Measurements from ENCODE around the gene CUBN.

CUBN gene

DNA sequence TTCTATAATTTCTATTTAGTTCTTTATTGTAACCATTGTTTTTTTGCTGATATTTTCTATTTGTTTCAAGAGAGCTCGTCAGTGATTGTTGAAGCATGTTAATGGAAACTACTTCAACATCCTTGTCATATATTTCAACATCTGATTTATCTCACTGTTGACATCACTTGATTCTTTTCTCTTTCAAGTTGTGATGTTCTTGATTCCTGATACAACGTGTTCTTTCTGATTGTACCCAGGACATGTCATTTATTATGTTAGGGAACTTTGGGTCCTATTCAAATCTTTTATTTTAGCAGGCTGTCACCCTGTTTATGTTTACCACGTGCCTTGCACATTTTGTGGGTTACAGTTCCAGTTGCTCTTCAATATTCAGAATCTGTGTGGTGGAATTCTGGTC, 232.6 kb downstream of the CUBN start:
- no peaks in the 10 kb centered on the region for H3K27me3 ChIP-seq (ENCODE audit: insufficient read depth, low read length)
- H3K4me3 ChIP-seq (ENCODE audit: low read length): no peak overlapping the region

DNA sequence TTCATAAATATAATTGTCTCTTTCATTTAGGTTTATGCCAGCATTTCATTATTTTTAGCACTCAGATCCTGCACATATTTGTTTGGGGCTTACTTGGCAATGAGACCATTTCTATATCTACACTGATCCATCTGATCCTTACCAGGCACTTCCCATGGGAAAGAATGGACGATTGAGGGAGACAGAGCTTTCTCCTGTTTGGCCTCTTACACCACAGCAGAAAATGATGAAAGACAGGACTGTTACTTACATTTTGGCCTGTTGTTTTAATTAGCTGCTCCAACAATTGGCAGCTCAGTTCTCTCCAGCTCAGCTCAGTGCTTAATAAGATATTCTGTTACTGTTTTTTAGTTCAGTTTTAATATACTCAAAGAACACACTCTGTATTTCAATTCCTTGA, 234.8 kb downstream of the CUBN start:
- H3K4me3 ChIP-seq (ENCODE audit: low read length): no peak overlapping the region
- no peaks in the 10 kb centered on the region for H3K4me1 ChIP-seq (ENCODE audit: insufficient read depth, low read length)
- H3K36me3 ChIP-seq (ENCODE audit: insufficient read depth, low read length): no peaks in the 10 kb centered on the region
- H3K27me3 ChIP-seq (ENCODE audit: insufficient read depth, low read length): no peaks in the 10 kb centered on the region
- H3K9me3 ChIP-seq (ENCODE audit: low read length): no peaks in the 10 kb centered on the region
- no peak overlapping the region for H2AFZ ChIP-seq (ENCODE audit: low read depth, low read length)

More for the DNA sequence above, 232.6 kb downstream of the CUBN start:
- no peaks in the 10 kb centered on the region for H3K4me1 ChIP-seq (ENCODE audit: insufficient read depth, low read length)
- no peaks in the 10 kb centered on the region for H3K9me3 ChIP-seq (ENCODE audit: low read length)
- no peak overlapping the region for H2AFZ ChIP-seq (ENCODE audit: low read depth, low read length)
- H3K36me3 ChIP-seq (ENCODE audit: insufficient read depth, low read length): no peaks in the 10 kb centered on the region

DNA sequence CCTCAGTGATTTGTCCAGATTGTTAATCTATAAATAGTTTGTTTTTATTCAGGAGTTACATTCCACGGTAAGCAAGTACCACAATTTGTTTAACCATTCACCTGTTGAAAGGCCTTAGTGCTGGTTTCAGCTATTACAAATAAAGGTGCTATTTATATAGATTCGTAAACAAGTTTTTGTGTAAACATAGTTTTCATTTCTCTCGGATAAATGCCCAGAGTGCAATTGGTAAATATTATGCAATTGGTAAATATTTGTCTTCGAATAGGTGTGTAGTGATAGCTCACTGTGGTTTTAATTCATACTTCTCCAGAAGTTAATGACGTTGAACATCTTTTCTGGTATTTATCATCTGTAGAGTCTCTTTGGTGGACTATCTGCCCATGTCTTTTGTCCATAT, 235.9 kb downstream of the CUBN start:
- no peak overlapping the region for H2AFZ ChIP-seq (ENCODE audit: low read depth, low read length)
- no peaks in the 10 kb centered on the region for H3K9me3 ChIP-seq (ENCODE audit: low read length)
- no peaks in the 10 kb centered on the region for H3K36me3 ChIP-seq (ENCODE audit: insufficient read depth, low read length)
- H3K4me3 ChIP-seq (ENCODE audit: low read length): no peak overlapping the region
- H3K27me3 ChIP-seq (ENCODE audit: insufficient read depth, low read length): no peaks in the 10 kb centered on the region
- no peaks in the 10 kb centered on the region for H3K4me1 ChIP-seq (ENCODE audit: insufficient read depth, low read length)

- H3K4me1 ChIP-seq (ENCODE audit: insufficient read depth, low read length): no peaks in the 10 kb centered on the region
- H3K4me3 ChIP-seq (ENCODE audit: low read length): no peak overlapping the region
- H3K27me3 ChIP-seq (ENCODE audit: insufficient read depth, low read length): no peaks in the 10 kb centered on the region
- H3K36me3 ChIP-seq (ENCODE audit: insufficient read depth, low read length): no peaks in the 10 kb centered on the region
- H3K9me3 ChIP-seq (ENCODE audit: low read length): no peaks in the 10 kb centered on the region
- H2AFZ ChIP-seq (ENCODE audit: low read depth, low read length): no peak overlapping the region
These were observed 238.0 kb downstream of the CUBN start for GRCh38 chr10:16891375-16892313.

GRCh38 chr10:16890691-16891090, 238.9 kb downstream of the CUBN start:
- H3K4me1 ChIP-seq (ENCODE audit: insufficient read depth, low read length): no peaks in the 10 kb centered on the region
- H3K36me3 ChIP-seq (ENCODE audit: insufficient read depth, low read length): no peaks in the 10 kb centered on the region
- no peaks in the 10 kb centered on the region for H3K9me3 ChIP-seq (ENCODE audit: low read length)
- H2AFZ ChIP-seq (ENCODE audit: low read depth, low read length): no peak overlapping the region
- H3K27me3 ChIP-seq (ENCODE audit: insufficient read depth, low read length): no peaks in the 10 kb centered on the region
- no peak overlapping the region for H3K4me3 ChIP-seq (ENCODE audit: low read length)

DNA sequence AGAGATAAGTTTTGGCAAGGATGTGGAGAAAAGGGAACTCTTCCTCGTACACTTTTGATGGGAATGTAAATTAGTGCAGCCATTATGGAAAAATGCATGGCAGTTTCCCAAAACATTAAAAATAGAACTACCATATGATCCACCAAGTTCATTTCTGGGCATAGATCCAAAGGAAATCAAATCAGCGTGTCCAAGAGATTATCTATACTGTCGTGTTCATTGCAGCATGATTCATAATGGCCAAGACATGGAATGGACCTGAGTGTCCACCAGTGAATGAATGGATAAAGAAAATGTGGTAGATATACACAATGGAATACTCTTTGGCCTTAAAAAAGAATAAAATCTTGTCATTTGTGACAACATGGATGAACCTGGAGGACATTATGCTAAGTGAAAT, 242.0 kb downstream of the CUBN start:
- Histone ChIP-seq H3K4me3 (ENCODE audit: low read length) (no peak overlapping the region), H3K9me3 (ENCODE audit: low read length) (no peaks in the 10 kb centered on the region), H3K27me3 (ENCODE audit: insufficient read depth, low read length) (no peaks in the 10 kb centered on the region), H3K4me1 (ENCODE audit: insufficient read depth, low read length) (peaks cover 9% of the 10 kb centered on the region), H3K36me3 (ENCODE audit: insufficient read depth, low read length) (no peaks in the 10 kb centered on the region), H2AFZ (ENCODE audit: low read depth, low read length) (no peak overlapping the region)

GRCh38 chr10:16886031-16886430, 243.6 kb downstream of the CUBN start:
- no peak overlapping the region for H2AFZ ChIP-seq (ENCODE audit: low read depth, low read length)
- H3K4me1 ChIP-seq (ENCODE audit: insufficient read depth, low read length): peaks cover 9% of the 10 kb centered on the region
- H3K36me3 ChIP-seq (ENCODE audit: insufficient read depth, low read length): no peaks in the 10 kb centered on the region
- no peaks in the 10 kb centered on the region for H3K9me3 ChIP-seq (ENCODE audit: low read length)
- no peak overlapping the region for H3K4me3 ChIP-seq (ENCODE audit: low read length)
- H3K27me3 ChIP-seq (ENCODE audit: insufficient read depth, low read length): no peaks in the 10 kb centered on the region

DNA sequence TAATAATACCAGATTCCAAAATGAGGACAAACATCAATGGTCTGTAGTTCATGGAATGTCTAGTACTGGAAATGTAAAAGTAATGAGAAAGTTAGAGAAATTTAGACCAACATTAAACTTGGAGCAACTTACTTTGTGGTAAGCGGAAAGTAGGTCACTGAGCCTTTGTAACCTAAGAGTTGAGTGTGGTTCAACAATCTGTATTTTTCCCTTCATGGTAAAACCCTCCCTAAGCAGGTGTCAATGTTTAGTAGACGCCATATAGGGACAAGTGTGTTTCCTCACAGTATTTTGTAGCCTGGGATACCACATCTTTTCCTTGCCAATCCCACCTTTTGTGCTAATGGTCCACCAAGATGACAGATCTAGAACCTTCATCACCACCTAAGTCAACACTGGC, 245.1 kb downstream of the CUBN start:
- H3K4me3 ChIP-seq (ENCODE audit: low read length): no peak overlapping the region
- no peaks in the 10 kb centered on the region for H3K27me3 ChIP-seq (ENCODE audit: insufficient read depth, low read length)
- H2AFZ ChIP-seq (ENCODE audit: low read depth, low read length): no peak overlapping the region
- no peaks in the 10 kb centered on the region for H3K36me3 ChIP-seq (ENCODE audit: insufficient read depth, low read length)
- H3K9me3 ChIP-seq (ENCODE audit: low read length): no peaks in the 10 kb centered on the region
- peaks cover 9% of the 10 kb centered on the region for H3K4me1 ChIP-seq (ENCODE audit: insufficient read depth, low read length)

GRCh38 chr10:16883084-16883483, 246.5 kb downstream of the CUBN start:
- Histone ChIP-seq H3K4me3 (ENCODE audit: low read length) (no peak overlapping the region), H2AFZ (ENCODE audit: low read depth, low read length) (no peak overlapping the region), H3K4me1 (ENCODE audit: insufficient read depth, low read length) (peaks cover 9% of the 10 kb centered on the region), H3K9me3 (ENCODE audit: low read length) (no peaks in the 10 kb centered on the region), H3K27me3 (ENCODE audit: insufficient read depth, low read length) (no peaks in the 10 kb centered on the region), H3K36me3 (ENCODE audit: insufficient read depth, low read length) (no peaks in the 10 kb centered on the region)

DNA sequence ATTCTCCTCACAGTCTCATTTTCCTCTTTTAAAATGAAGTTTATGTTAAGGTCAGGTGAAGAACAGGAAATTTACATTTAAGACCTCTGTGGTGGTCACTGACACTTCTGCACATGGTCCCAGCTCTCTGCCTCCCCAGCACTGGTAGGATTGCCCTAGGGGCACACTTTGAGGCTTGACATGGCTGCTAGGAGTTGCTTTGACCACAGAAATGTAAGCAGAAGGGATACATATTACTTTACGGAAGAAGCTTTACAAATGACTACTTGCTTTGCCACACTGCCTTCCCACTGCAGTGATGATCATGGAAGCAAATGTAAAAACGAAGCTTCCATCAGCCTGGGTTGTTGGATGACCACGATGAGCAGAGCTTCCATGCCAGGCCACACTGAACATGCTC, 259.3 kb downstream of the CUBN start:
- H3K4me1 ChIP-seq (ENCODE audit: insufficient read depth, low read length): peaks cover 28% of the 10 kb centered on the region
- H3K9me3 ChIP-seq (ENCODE audit: low read length): no peaks in the 10 kb centered on the region
- no peak overlapping the region for H2AFZ ChIP-seq (ENCODE audit: low read depth, low read length)
- no peaks in the 10 kb centered on the region for H3K36me3 ChIP-seq (ENCODE audit: insufficient read depth, low read length)
- no peak overlapping the region for H3K4me3 ChIP-seq (ENCODE audit: low read length)
- H3K27me3 ChIP-seq (ENCODE audit: insufficient read depth, low read length): no peaks in the 10 kb centered on the region

- Histone ChIP-seq H3K9me3 (ENCODE audit: low read length) (no peaks in the 10 kb centered on the region), H3K36me3 (ENCODE audit: insufficient read depth, low read length) (no peaks in the 10 kb centered on the region), H3K27me3 (ENCODE audit: insufficient read depth, low read length) (no peaks in the 10 kb centered on the region)
These were observed 261.6 kb downstream of the CUBN start for GRCh38 chr10:16867990-16868389.

GRCh38 chr10:16867556-16867955, 262.1 kb downstream of the CUBN start:
- Histone ChIP-seq H3K9me3 (ENCODE audit: low read length) (no peaks in the 10 kb centered on the region), H3K36me3 (ENCODE audit: insufficient read depth, low read length) (no peaks in the 10 kb centered on the region), H3K4me1 (ENCODE audit: insufficient read depth, low read length) (peaks cover 28% of the 10 kb centered on the region), H3K4me3 (ENCODE audit: low read length) (no peak overlapping the region), H3K27me3 (ENCODE audit: insufficient read depth, low read length) (no peaks in the 10 kb centered on the region), H2AFZ (ENCODE audit: low read depth, low read length) (no peak overlapping the region)

More at GRCh38 chr10:16867990-16868389, 261.6 kb downstream of the CUBN start:
- Histone ChIP-seq H2AFZ (ENCODE audit: low read depth, low read length) (no peak overlapping the region), H3K4me3 (ENCODE audit: low read length) (no peak overlapping the region), H3K4me1 (ENCODE audit: insufficient read depth, low read length) (peaks cover 28% of the 10 kb centered on the region)

DNA sequence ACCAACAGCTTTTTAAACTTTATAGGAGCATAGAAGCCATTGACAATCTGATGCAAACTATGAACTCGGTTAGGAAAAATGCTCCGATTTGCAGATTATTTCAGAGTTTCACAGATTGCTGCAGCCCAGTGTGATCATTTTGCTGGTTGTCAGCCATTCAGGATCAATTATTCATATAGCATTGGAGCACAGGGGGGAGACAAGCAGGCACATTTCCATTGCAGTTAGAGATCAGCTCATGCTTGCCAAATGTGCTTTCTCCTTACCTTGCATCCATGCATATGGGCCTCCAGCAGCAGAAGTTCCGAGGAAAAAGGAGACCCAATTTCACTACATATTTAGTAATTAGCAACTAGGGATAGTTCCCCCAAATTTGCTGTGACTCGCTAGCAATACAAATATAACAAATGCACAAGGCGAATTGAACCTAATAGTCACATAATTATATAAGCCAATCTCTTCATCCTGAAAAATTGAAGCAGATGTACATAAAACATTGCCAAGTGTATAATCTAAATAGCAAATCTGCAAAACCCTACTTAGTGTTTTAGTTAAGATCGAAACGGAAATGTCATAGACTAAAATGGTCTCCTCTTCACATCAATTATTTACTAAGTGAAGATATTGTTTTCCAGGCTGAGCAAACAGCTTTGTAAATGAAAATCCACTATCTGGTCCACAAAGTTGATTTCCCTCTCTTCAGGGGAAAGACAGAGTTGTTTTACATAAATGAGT, 262.9 kb downstream of the CUBN start:
- no peaks in the 10 kb centered on the region for H3K36me3 ChIP-seq (ENCODE audit: insufficient read depth, low read length)
- peaks cover 28% of the 10 kb centered on the region for H3K4me1 ChIP-seq (ENCODE audit: insufficient read depth, low read length)
- no peak overlapping the region for H2AFZ ChIP-seq (ENCODE audit: low read depth, low read length)
- H3K27me3 ChIP-seq (ENCODE audit: insufficient read depth, low read length): no peaks in the 10 kb centered on the region
- H3K9me3 ChIP-seq (ENCODE audit: low read length): no peaks in the 10 kb centered on the region
- H3K4me3 ChIP-seq (ENCODE audit: low read length): no peak overlapping the region
